ENCODE data around the gene PROSER2.

- TF ChIP-seq EZH2phosphoT487 (IDR thresholded peaks at IDR 0.05; ENCODE audit: insufficient read depth, low read depth) (no peak), EZH2 (IDR thresholded peaks at IDR 0.05; ENCODE audit: insufficient read depth, poor library complexity, severe bottlenecking) (no peak)
These were observed 42.4 kb downstream of the PROSER2 start for GRCh38 chr10:11865561-11865960.

All from GM23248 (cell line).